GOT3 (cell line): ENCODE results near the gene PTPN12.
"Not testable (repeated sequence)": the region's sequence is repeated elsewhere in the genome, so short reads cannot be mapped to it uniquely, and the experiment has no call there.

Experiments used
- DNase-seq: peaks from one replicate; lab custom pipeline; 2025; ENCODE audit warnings: mixed read lengths; lab: John Stamatoyannopoulos, UW

Gene PTPN12

DNA sequence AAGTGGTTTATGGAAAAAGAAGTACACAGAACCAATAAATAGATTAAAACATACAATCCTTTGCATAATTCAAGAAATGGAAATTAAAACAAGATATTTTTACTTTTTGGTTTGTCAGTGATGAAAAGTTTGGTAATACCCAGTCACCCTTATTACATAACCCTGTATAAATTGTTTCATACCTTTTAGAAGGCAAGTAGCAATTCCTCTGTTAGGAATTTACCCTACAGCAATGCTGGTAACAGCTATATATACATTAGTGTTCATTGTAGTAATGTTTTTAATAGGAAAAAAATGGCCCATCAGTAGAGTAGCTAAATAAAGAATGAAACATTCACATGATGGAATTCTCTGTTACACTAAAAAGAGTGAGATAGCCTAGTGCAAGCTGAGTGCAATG lies 42.7 kb downstream of the PTPN12 start:
- DNase-seq = no peak

DNA sequence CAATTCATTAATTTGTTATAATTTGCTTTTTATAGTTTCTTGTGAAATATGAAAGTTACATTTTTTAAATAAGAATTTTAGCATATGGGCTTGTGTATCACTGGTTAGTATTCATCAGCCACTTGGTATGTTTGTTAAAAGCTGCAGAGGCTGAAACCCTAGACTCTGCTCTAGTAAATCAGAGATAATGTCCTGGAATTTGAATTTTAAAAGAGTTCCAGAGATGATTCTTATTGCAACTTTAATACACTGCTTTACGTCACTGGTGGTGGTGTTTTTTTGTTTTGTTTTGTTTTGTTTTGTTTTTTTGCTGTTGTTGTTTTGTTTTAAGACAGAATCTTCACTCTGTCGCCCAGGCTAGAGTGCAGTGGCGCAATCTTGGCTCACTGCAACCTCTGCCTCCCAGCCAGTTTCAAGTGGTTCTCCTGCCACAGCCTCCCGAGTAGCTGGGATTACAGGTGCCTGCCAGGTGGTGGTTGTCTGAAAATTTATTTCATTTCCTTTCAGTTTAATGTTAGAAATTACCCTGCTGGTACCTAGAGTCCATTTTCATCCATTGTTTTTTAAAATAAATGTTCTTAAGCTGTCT lies 43.8 kb downstream of the PTPN12 start:
- DNase-seq = no peak

DNA sequence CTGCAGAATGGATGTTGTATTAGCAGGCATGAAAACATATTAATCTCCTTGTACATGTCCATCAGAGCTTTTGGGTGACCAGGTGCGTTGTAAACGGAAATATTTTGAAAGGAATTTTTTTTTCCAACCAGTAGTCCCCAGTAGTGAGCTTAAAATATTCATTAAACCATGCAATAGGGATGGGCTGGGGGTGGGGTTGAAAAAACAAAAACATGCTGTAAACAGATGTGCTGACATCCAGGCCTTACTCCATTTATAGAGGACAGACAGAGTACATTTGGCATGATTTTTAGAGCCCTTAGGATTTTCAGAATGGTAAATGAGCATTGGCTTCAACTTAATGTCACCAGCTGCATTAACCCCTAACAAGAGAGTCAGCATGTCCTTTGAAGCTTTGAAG lies 50.2 kb downstream of the PTPN12 start:
- no peak for DNase-seq

DNA sequence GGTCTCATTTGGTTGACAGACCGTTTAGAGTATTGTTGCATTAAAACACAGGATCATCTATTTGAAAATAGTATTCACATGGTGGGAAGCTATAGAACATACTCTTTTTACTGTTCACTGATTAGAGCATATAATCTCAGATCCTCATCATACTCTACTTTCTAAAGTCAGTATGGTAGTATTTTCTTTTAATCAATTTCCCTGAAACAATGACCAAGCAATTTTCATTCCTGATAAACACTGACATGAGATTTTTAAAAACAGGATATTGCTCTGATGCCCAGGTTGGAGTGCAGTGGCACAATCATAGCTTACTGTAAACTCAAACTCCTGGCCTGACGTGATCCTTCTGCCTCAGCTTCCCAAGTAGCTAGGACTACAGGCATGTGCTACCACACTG lies 63.9 kb downstream of the PTPN12 start:
- no peak for DNase-seq

DNA sequence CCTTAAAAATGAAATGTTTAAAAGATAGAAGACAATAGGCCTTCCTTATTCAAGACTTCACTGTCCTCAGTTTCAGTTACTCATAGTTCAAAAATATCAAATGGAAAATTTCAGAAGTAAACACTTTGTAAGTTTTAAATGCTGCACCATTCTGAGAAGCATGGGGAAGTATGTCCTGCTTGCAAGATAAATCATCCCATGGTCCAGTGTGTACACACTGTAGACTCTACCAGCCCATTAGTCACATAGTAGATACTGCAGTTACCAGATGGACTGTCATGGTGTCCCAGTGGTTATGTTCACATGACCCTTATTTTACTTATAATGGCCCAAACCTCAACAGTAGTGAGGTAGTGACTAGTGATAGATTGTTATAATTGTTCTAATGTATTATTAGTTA lies 69.5 kb downstream of the PTPN12 start:
- no peak for DNase-seq

DNA sequence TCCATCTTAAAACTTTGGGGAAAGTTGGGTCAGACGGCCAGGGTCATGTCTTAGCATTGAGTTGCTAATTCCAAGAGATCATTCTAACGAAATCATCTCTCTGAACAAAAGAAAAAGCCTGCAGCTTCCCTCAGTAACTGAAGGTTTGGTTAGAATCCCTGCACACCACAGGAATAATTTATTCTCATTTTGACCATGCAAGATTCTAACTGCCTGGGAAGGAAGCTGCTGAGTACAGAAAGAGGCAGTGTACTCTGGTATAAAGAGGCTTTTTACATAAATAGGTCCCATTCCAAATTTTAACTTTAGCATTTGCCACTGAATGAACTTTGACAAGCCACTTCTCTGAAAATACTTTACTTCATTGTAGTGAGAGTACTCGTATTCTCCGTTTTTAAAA lies 82.2 kb downstream of the PTPN12 start:
- no peak for DNase-seq

DNA sequence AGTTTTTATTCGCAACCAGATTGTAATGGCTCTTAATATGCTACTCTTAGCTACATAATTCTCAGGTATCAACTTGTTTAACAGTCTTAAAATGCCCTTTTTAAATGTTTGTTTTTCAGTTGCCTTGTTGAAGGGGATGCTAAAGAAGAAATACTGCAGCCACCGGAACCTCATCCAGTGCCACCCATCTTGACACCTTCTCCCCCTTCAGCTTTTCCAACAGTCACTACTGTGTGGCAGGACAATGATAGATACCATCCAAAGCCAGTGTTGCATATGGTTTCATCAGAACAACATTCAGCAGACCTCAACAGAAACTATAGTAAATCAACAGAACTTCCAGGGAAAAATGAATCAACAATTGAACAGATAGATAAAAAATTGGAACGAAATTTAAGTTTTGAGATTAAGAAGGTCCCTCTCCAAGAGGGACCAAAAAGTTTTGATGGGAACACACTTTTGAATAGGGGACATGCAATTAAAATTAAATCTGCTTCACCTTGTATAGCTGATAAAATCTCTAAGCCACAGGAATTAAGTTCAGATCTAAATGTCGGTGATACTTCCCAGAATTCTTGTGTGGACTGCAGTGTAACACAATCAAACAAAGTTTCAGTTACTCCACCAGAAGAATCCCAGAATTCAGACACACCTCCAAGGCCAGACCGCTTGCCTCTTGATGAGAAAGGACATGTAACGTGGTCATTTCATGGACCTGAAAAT lies 89.7 kb downstream of the PTPN12 start:
- DNase-seq = no peak

DNA sequence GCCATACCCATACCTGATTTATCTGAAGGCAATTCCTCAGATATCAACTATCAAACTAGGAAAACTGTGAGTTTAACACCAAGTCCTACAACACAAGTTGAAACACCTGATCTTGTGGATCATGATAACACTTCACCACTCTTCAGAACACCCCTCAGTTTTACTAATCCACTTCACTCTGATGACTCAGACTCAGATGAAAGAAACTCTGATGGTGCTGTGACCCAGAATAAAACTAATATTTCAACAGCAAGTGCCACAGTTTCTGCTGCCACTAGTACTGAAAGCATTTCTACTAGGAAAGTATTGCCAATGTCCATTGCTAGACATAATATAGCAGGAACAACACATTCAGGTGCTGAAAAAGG lies 90.2 kb downstream of the PTPN12 start:
- DNase-seq = no peak

DNA sequence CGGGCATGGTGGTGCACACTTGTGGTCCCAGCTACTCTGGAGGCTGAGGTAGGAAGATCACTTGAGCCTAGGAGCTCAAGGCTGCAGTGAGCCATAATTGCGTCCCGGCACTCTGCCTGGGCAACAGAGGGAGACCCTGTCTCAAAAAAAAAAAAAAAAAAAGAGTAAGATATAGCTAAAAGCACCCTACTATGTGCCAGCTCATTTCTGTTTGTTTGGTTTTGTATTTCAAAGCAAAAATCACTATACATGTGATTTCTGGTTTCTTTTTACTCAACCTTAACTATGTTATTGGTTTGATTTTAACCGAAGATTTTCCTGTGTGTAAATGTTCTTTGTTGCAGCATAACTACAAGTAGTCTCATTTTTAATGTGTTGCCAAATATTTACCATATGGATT lies 92.7 kb downstream of the PTPN12 start:
- no peak for DNase-seq

DNA sequence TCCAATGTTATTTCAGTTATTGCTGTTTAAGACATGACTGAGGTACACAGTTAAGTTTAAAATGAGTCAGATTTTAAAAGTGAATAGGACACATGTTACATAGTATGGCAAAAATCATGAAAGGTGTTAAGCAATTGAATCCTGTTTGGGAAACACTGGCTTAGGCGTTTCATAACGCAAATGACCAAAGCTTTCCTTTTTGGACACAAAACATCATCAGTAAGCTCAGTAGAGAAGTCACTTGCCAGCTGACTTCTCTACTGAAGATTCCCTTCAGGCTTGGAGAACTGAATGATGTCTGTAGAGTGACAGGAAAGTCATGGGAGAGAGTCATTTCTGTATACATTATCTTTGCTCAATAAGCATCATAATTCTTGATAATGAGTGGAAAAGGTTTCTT lies 94.7 kb downstream of the PTPN12 start:
- DNase-seq = no peak

DNA sequence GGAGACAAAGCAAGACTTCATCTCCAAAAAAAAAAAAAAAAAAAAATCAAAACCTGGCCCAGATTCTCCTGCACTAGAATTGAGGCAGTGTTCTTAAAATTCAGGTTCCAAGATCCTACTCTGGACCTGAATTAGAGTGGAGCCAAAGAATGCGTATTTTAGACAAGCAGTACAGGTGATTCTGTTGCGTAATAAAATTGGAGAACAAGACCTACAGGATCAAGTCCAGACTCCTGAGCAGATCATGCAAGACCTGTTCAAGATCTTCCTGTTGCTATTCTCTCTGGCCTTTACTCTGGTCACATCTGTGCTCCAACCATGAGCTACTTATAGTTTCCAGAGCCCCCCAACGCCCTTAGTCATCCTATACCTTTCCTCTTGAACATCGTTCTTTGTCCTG lies 107.7 kb downstream of the PTPN12 start:
- no peak for DNase-seq

DNA sequence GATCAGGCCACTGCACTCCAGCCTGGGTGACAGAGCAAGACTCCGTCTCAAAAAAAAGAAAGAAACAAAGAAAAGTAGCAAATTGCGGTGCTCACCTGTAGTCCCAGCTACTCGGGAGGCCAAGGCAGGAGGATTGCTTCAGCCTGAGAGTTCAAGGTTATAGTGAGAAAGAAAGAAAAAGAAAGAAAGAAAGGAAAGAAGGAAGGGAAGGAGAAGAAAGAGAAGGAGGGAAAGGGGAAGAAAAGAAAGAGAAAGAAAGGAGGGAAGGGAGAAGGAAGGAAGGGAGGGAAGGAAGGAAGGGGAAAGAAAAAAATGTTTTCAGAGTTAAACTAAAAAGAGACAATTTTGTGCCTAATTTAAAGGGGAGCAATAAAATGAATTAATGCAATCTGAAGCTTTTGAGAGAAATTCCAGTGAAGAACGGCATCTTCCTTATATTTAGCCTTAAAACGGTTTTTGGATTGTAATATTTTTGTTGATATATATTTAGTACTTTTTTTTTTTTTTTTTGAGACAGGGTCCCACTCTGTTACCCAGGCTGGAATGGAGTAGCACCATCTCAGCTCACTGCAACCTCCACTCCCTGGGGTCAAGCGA lies 111.7 kb downstream of the PTPN12 start:
- DNase-seq = no peak

DNA sequence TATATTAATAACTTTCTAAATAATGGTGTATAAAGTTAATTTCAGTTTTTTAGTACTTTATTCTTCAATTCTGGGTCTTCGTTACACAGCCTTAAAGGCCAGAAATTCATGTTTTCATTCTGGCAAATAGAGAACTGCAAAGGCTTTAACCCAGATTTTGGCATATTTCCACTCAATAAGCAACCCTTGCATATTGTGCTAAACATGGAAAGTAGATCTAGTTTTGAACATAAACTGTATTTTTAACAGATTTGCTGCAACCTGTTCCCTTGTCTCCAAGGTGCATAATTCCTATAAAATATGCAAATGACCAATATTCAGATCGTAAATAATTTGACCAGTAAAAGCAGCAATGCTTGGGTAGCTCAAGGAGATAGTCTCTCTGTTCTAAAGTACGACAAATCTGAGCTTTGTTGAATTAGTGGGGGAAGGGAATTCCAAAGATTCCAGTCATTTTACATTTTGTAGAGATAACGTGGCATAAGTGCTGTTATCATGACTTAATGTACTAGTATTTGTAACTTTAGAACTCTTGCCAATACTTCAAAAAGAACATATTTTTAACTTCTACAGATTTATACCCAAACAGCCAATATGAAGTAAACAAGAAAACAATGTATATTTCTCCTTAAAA lies 112.7 kb downstream of the PTPN12 start:
- no peak for DNase-seq

DNA sequence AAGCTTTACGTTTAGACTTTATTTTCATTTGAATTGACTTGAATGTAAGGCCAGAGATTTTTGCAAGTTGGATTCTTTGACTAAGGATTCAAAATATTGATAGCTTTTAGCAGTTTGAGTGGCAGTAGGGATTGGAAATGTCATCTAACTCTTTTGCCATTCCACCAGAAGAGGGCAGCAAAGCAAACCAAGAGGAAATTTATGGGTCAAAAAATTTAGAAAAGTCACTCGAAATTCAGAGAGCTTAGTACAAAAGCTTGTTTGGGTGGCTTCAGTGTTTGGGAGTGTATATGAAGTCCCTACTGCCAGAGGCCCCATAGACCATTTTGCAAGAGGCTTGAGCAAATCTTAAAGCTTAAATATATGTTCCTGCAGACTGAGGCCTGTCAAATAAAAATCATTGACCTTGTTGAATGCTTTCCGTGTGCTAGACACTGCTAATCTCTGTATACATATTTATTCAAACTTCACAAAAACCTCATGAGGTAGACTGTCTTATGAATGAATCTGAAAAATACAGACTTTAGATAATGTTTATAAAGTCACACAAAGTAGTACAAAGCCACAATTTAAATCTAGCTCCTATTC lies 114.6 kb downstream of the PTPN12 start:
- no peak for DNase-seq

DNA sequence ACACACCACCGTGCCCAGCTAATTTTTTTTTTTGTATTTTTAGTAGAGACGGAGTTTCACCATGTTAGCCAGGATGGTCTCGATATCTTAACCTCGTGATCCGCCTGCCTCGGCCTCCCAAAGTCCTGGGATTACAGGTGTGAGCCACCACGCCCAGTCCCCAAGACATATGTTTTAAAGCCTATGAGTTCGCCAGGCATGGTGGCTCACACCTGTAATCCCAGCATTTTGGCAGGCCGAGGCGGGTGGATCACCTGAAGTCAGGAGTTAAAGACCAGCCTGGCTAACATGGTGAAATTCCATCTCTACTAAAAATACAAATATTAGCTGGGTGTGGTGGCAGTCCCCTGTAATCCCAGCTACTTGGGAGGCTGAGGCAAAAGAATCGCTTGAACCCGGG lies 115.7 kb downstream of the PTPN12 start:
- not testable (repeated sequence) for DNase-seq

DNA sequence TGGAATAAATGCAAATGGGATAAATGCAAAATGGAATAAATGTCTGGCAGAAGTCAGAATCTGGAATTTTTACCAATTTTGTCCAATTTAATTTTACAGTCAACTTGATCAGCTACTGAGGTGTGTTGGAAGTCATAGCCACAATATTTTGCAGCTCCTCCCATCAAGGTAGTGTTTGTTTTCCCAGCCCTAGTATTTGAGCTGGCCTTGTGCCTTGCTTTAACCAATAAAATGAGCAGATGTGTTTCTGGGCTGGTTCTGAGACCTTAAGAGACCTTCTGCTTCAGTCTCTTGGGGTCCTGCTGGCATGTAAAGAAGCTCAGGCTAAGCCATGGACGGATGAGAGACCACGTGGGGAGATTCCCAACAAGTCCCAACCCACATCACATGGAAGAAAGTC lies 116.5 kb downstream of the PTPN12 start:
- no peak for DNase-seq

DNA sequence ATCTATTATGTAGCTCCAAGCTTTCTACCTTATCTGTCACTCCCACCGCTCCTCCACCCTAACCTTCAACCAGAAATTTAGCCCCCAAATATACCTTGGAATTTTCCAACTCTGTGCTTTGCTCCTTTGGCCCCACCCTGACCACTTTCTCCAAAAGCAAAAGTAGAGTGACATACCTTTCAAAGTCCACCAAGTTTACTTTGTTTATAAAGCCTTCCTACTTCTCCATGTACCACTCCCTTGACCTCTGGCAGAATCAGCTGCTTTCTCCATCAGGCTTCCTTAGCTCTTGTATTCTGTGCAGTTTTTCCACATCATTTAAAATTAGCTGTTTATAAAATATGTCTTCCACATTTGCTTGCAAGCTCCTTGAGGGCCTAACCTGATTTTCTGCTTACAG lies 118.3 kb downstream of the PTPN12 start:
- no peak for DNase-seq

DNA sequence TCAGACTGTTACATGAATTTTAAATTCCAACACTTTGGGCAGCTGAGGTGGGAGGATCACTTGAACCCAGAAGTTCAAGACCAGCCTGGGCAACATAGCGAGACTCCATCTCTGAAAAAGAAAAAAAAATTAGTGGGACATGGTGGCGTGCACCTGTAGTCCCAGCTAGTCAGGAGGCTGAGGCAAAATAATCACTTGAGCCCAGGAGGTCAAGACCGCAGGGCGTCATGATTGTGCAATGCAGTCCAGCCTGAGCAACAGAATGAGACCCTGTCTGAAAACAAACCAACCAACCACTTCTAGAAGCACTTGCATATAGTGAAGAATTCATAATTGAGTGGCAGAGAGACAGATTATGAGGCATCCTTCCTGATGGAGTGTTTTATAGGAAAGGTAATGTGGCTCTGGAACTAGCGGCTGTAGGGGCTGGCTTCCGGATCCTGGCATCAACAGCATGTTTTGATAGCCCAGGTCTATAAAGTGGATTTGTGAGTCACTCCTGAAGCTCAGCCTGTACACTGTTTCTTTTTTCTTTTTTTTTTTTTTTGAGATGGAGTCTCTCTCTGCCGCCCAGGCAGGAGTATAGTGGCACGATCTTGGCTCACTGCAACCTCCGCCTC lies 118.9 kb downstream of the PTPN12 start:
- no peak for DNase-seq

DNA sequence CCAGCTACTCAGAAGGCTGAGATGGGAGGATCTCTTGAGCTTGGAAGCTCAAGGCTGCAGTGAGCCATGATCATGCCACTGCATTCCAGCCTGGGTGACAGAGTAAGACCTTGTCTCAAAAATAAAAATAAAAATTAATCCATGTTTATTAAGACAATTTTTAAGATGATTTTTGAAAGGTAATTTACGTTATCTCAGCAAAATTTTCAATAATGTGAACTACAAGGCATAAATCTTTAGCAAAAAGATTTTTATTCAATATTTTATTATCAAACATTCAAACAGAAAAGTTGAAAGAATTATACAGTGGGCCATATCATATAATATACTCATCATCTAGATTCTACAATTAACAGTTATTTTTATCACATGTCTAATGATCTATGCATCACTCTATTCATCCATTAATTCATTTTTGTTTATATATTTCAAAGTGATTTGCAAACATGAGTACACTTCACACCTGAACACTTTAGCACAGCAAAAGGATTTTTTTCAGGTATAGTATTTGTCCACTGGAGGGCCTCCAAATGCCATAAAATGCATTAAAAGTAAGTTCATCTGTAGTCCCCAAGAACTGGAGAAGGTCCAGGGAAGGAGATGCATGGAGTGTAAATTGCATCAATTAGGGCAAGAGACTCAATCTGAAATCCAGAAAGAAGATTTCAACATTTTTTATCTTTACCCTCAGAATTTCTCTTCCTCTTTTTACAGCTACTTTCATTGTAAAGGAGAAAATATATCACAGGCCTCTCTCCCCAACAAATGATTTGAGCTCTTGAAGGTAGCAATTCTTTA lies 120.5 kb downstream of the PTPN12 start:
- DNase-seq = no peak

DNA sequence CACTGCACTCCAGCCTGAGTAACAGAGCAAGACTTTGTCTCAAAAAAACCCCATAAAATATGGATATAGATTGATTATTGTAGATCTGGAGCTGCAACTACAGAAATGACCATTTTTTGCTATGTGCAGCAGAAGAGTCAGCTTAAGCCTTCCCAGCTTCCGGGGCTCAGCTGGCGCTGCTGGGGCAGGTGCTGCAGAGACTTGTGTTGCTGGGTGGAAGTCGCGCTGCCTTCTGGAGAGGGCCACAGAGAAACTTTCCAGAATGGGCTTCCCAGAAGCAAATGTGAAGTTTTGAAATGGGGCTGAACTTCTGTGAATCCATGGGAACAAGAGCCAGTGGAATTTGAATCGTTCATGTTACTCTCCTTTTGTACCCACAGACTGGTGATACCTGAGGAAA lies 121.8 kb downstream of the PTPN12 start:
- no peak for DNase-seq

DNA sequence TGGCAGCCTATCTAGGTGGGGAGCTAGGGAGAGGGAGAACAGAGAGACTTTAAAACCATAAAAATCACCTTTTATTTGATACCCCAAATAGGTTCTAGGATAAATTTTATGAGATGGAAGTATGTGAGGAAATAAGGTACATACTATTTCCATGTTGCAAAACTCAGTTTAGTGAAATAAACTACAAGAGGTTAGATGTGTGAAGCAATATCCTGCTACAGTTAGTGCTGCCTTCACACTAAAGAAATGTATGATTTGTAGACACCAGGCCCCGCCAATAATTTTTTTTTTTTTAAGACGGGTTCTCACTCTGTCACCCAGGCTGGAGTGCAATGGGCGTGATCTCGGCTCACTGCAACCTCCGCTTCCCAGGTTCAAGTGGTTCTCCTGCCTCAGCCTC lies 124.7 kb downstream of the PTPN12 start:
- DNase-seq = no peak

DNA sequence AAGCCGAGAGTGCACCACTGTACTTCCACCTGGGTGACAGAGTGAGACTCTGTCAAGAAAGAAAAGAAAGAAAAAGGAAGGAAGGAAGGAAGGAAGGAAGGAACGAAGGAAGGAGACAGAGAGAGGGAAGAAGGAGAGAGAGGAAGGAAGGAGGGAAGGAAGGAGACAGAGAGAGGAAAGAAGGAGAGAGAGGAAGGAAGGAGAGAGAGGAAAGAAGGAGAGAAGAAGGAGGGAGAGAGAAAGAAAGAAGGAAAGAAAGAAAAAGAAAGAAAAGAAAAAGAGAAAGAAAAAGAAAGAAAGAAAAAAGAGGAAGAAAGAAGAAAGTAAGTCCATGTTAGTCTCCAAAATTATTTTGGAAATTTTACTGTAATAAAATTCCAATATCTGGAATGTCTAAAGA lies 125.8 kb downstream of the PTPN12 start:
- no peak for DNase-seq
